SK-N-SH (cell line): ENCODE measurements around the gene PALLD. TPM values are rescaled to one million over a fixed set of nuclear protein-coding genes. Genes with fewer than 3 reads are reported as not detected.

Experiments
- CTCF ChIA-PET: fragments of 300-600, 350-600 bp; formaldehyde crosslinking; extraction: SDS; loops from one replicate; lab custom pipeline; 2021; lab: Yijun Ruan, JAX
- POLR2A ChIA-PET: fragments of 350-600 bp; sonication (Branson Sonifier 250); formaldehyde crosslinking; extraction: SDS; loops from one replicate; lab custom pipeline; 2020; ENCODE audit warnings: antibody characterized with exemption, inconsistent platforms; lab: Yijun Ruan, JAX
- DNase-seq: peaks from one replicate; pipeline ENCODE4 v3.0.0; 2012
- H2AFZ ChIP-seq: fragments of 200-600 bp; sonication (generic); 2 replicates; pipeline ENCODE4 v1.8.1; 2016; ENCODE audit warnings: antibody characterized with exemption, mild to moderate bottlenecking, low read depth
- H3F3A ChIP-seq: fragments of 200-600 bp; sonication (generic); replicated peaks from 2 replicates; pipeline ENCODE3; 2016; ENCODE audit warnings: antibody characterized with exemption, mild to moderate bottlenecking; ENCODE audit not compliant: insufficient read depth
- H3K27ac ChIP-seq, 2 experiments: fragments of 200-500 bp in 1 of 2; fragments of 200-600 bp in 1 of 2; sonication (Bioruptor generic) in 1 of 2; sonication (generic), shearing (Covaris generic) in 1 of 2; 2 replicates each; pipeline versions ENCODE4 v1.5.1 to v1.6.1; 2014 to 2016; ENCODE audit warnings: low read depth in 2 of 2, inconsistent platforms in 1 of 2, low read length in 1 of 2, mild to moderate bottlenecking in 1 of 2, mixed read lengths in 1 of 2
- H3K27me3 ChIP-seq: fragments of 200-600 bp; sonication (generic), shearing (Covaris generic); 2 replicates; pipeline ENCODE4 v1.6.1; 2016; ENCODE audit warnings: mixed run types; ENCODE audit not compliant: insufficient read depth
- H3K36me3 ChIP-seq, 2 experiments: fragments of 200-500 bp in 1 of 2; fragments of 200-600 bp in 1 of 2; sonication (Bioruptor generic) in 1 of 2; sonication (generic) in 1 of 2; replicated peaks in 1 of 2; 2 replicates each; pipeline versions ENCODE3 to v1.5.1; 2014 to 2016; ENCODE audit warnings: low read length in 1 of 2, mild to moderate bottlenecking in 1 of 2; ENCODE audit not compliant: insufficient read depth in 2 of 2, control insufficient read depth in 1 of 2
- H3K4me1 ChIP-seq, 2 experiments: fragments of 200-500 bp in 1 of 2; fragments of 200-600 bp in 1 of 2; sonication (Bioruptor generic) in 1 of 2; sonication (generic), shearing (Covaris generic) in 1 of 2; 2 replicates each; pipeline versions ENCODE4 v1.5.1 to v1.6.1; 2014 to 2016; ENCODE audit warnings: low read depth in 1 of 2, low read length in 1 of 2, mixed run types in 1 of 2; ENCODE audit not compliant: insufficient read depth in 2 of 2, control insufficient read depth in 1 of 2
- H3K4me2 ChIP-seq: fragments of 200-600 bp; sonication (generic), shearing (Covaris generic); 2 replicates; pipeline ENCODE4 v1.6.1; 2017; ENCODE audit warnings: mixed run types
- H3K4me3 ChIP-seq, 2 experiments: fragments of 200-500 bp in 1 of 2; fragments of 200-600 bp in 1 of 2; sonication (Bioruptor generic) in 1 of 2; sonication (generic), shearing (Covaris generic) in 1 of 2; 2 replicates each; pipeline versions ENCODE4 v1.5.1 to v1.8.1; 2014 to 2016; ENCODE audit warnings: low read depth in 2 of 2, inconsistent platforms in 1 of 2, low read length in 1 of 2, mild to moderate bottlenecking in 1 of 2, mixed read lengths in 1 of 2, moderate library complexity in 1 of 2
- H3K79me2 ChIP-seq: fragments of 200-600 bp; sonication (generic); 2 replicates; pipeline ENCODE4 v1.8.1; 2017; ENCODE audit warnings: mild to moderate bottlenecking; ENCODE audit not compliant: insufficient read depth
- H3K9ac ChIP-seq: fragments of 200-600 bp; sonication (generic); 2 replicates; pipeline ENCODE4 v1.6.1; 2017; ENCODE audit warnings: mixed run types
- H3K9me2 ChIP-seq: fragments of 200-600 bp; sonication (generic); 2 replicates; pipeline ENCODE4 v1.6.1; 2017; ENCODE audit warnings: mixed run types
- H3K9me3 ChIP-seq: fragments of 200-600 bp; sonication (generic); 2 replicates; pipeline ENCODE4 v1.6.1; 2017; ENCODE audit warnings: mixed run types, mild to moderate bottlenecking, moderate library complexity
- H4K20me1 ChIP-seq: fragments of 200-600 bp; sonication (generic); 2 replicates; pipeline ENCODE4 v1.6.1; 2017; ENCODE audit warnings: mild to moderate bottlenecking, mixed run types; ENCODE audit not compliant: insufficient read depth
- ELF1 ChIP-seq: IDR thresholded peaks from 2 replicates; pipeline ENCODE4 v1.4.0; 2012
- FOSL2 ChIP-seq: IDR thresholded peaks from 2 replicates; pipeline ENCODE4 v1.4.0; 2012; ENCODE audit warnings: low read depth, mild to moderate bottlenecking, moderate library complexity, borderline replicate concordance
- FOXM1 ChIP-seq: IDR thresholded peaks from 2 replicates; pipeline ENCODE4 v1.4.0; 2012; ENCODE audit warnings: low read depth, mild to moderate bottlenecking
- GATA2 ChIP-seq: sonication (generic); formaldehyde crosslinking; IDR thresholded peaks from 2 replicates; pipeline ENCODE4 v1.5.0; 2020; ENCODE audit warnings: mild to moderate bottlenecking, missing genetic modification reagents
- IRF3 ChIP-seq: fragments of 150-350 bp; IDR thresholded peaks from 2 replicates; pipeline ENCODE4 v1.6.1; 2016; ENCODE audit warnings: mild to moderate bottlenecking, low read depth, low read length
- JUND ChIP-seq: IDR thresholded peaks from 2 replicates; pipeline ENCODE4 v1.4.0; 2012
- MXI1 ChIP-seq: IDR thresholded peaks from 2 replicates; pipeline ENCODE4 v1.6.1; 2012; ENCODE audit warnings: mild to moderate bottlenecking, low read depth, low read length, improper control_type of control experiment
- NRF1 ChIP-seq: IDR thresholded peaks from 2 replicates; pipeline ENCODE4 v1.6.1; 2012; ENCODE audit warnings: low read depth, mild to moderate bottlenecking, low read length
- PBX3 ChIP-seq: IDR thresholded peaks from 2 replicates; pipeline ENCODE4; 2012
- POLR2AphosphoS5 ChIP-seq: IDR thresholded peaks from 2 replicates; pipeline ENCODE4 v1.6.1; 2012; ENCODE audit warnings: low read depth, low read length
- RAD21 ChIP-seq: IDR thresholded peaks from 2 replicates; pipeline ENCODE4 v1.6.1; 2012; ENCODE audit warnings: mild to moderate bottlenecking, low read length
- RFX5 ChIP-seq: IDR thresholded peaks from 2 replicates; pipeline ENCODE4 v1.6.1; 2012; ENCODE audit warnings: mild to moderate bottlenecking, improper control_type of control experiment, low read length
- YY1 ChIP-seq: IDR thresholded peaks from 2 replicates; pipeline ENCODE4 v1.4.0; 2012; ENCODE audit warnings: low read depth, mild to moderate bottlenecking
- WGBS: methylation state at CpG from one replicate; pipeline ENCODE4 v1.1.6; 2017; ENCODE audit warnings: low lambda C conversion rate; 5-methylcytosine and 5-hydroxymethylcytosine counted together
- polyA plus RNA-seq, 3 experiments: library from polyadenylated mRNA; depleted of rRNA; stranded (reverse); fragments of >200 nt; gene quantifications; 2 replicates each; pipeline ENCODE4 v1.2.3, GENCODE V29; 2012
- TF ChIP-seq, protein P1 (sequence below): IDR thresholded peaks from 2 replicates; pipeline ENCODE4 v1.4.0; 2012; ENCODE audit warnings: low read depth, borderline replicate concordance
- TF ChIP-seq, protein P2 (sequence below): IDR thresholded peaks from 2 replicates; pipeline ENCODE4 v1.4.0; 2012; ENCODE audit warnings: low read depth, borderline replicate concordance

Gene PALLD
- polyA plus RNA-seq, 1 of the 3 experiments (the other 2 are of a cell fraction) = 33.0 TPM

GRCh38 chr4:168715896-168716295 is 219.0 kb downstream of the PALLD start:
- Histone ChIP-seq H3F3A (peaks cover 21% of the 10 kb centered on the region), H3K4me1 (peaks cover 0 to 19% of the 10 kb centered on the region in 2 experiments; a peak in 2 of 4 replicates), H3K36me3 (peaks cover 0 to 13% of the 10 kb centered on the region in 2 experiments)
- TF ChIP-seq IRF3 = no peak
- TF ChIP-seq, protein P1, sequence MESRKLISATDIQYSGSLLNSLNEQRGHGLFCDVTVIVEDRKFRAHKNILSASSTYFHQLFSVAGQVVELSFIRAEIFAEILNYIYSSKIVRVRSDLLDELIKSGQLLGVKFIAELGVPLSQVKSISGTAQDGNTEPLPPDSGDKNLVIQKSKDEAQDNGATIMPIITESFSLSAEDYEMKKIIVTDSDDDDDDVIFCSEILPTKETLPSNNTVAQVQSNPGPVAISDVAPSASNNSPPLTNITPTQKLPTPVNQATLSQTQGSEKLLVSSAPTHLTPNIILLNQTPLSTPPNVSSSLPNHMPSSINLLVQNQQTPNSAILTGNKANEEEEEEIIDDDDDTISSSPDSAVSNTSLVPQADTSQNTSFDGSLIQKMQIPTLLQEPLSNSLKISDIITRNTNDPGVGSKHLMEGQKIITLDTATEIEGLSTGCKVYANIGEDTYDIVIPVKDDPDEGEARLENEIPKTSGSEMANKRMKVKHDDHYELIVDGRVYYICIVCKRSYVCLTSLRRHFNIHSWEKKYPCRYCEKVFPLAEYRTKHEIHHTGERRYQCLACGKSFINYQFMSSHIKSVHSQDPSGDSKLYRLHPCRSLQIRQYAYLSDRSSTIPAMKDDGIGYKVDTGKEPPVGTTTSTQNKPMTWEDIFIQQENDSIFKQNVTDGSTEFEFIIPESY = no peak
- no peak for TF ChIP-seq RAD21
- TF ChIP-seq JUND = no peak
- TF ChIP-seq FOXM1 = no peak
- TF ChIP-seq GATA2 (CRISPR knock-in tag) = no peak
- no peak for TF ChIP-seq POLR2AphosphoS5
- no peak for TF ChIP-seq PBX3
- no peak for TF ChIP-seq NRF1
- TF ChIP-seq RFX5 = no peak
- no peak for TF ChIP-seq MXI1
- TF ChIP-seq, all 33 proteins: peak for 0
- Histone ChIP-seq H3K79me2 (no peaks in the 10 kb centered on the region), H2AFZ (no peak overlapping the region), H3K4me3 (no peak overlapping the region), H3K9me3 (no peaks in the 10 kb centered on the region), H3K9ac (no peak overlapping the region), H3K27me3 (no peaks in the 10 kb centered on the region), H4K20me1 (no peaks in the 10 kb centered on the region), H3K4me2 (no peak overlapping the region), H3K9me2 (no peaks in the 10 kb centered on the region), H3K27ac (no peak overlapping the region)
- 89% methylated on average over 7 of the region's 7 CpGs for WGBS
- CTCF ChIA-PET = interaction anchor here (0.6 to 1.3 kb wide), 2 partner anchors 9 to 100 kb away, joined by 3 read pairs; no protein-coding TSS in a partner anchor
- POLR2A ChIA-PET = no interaction called here
- no peak for DNase-seq

DNA sequence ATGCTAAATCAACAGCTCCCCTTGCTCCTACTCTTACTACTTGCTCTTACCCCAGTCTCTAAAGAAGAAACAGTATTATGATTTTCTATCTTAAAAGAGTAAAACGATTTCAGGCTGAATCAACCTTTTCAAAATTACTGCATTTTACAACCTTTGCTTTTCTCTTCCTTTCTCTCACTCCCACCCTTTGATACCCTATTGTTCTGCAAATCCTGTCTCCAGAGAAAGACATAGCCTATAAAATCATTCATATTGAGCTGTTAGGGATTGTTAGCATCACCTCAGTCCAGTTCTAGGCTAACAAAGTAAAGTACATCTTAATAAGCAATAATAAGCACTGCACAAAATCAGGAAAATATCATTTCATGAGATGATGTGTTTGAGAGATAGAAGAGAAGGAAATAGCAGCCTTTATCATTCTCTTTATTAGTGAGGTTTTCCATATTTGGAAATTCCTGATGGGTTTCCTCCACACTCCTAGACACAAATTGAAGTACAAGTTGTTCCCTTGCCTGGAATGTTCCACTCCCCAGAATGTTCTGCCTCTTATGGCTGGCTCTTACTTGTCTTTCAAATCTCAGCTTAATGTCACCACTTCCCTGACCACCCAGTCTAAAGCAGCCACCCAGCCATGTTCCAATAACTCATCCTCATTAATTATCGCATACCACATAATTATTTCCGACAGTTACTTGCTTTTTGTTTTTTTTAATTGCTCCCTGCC is 219.7 kb downstream of the PALLD start:
- Histone ChIP-seq H4K20me1 (no peaks in the 10 kb centered on the region), H3F3A (peaks cover 14% of the 10 kb centered on the region), H3K4me3 (no peak overlapping the region), H2AFZ (no peak overlapping the region), H3K9me3 (no peaks in the 10 kb centered on the region), H3K79me2 (no peaks in the 10 kb centered on the region), H3K27ac (no peak overlapping the region), H3K9me2 (no peaks in the 10 kb centered on the region), H3K36me3 (peaks cover 0 to 13% of the 10 kb centered on the region in 2 experiments), H3K27me3 (no peaks in the 10 kb centered on the region), H3K9ac (no peak overlapping the region), H3K4me2 (no peak overlapping the region), H3K4me1 (peaks cover 0 to 12% of the 10 kb centered on the region in 2 experiments; a peak in 2 of 4 replicates)
- POLR2A ChIA-PET = no interaction called here
- no peak for DNase-seq
- 93% methylated on average over 3 of the region's 3 CpGs for WGBS
- TF ChIP-seq ELF1 = no peak
- TF ChIP-seq YY1 = no peak
- TF ChIP-seq FOSL2 = no peak
- no peak for TF ChIP-seq JUND
- TF ChIP-seq, protein P2, sequence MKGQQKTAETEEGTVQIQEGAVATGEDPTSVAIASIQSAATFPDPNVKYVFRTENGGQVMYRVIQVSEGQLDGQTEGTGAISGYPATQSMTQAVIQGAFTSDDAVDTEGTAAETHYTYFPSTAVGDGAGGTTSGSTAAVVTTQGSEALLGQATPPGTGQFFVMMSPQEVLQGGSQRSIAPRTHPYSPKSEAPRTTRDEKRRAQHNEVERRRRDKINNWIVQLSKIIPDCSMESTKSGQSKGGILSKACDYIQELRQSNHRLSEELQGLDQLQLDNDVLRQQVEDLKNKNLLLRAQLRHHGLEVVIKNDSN = no peak
- no peak for TF ChIP-seq RFX5
- CTCF ChIA-PET = interaction anchor here (0.6 to 1.3 kb wide), 2 partner anchors 8 to 19 kb away, joined by 3 read pairs; no protein-coding TSS in a partner anchor
